HepG2 (cell line): Measurements from ENCODE around the gene FBXO24. TPM values are rescaled to one million over a fixed set of nuclear protein-coding genes. Genes with fewer than 3 reads are reported as not detected.

Source experiments
- CBX2 ChIP-seq, 2 experiments: fragments of 200-600 bp in 1 of 2; sonication (generic); formaldehyde crosslinking in 1 of 2; IDR thresholded peaks; 2 replicates each; pipeline versions ENCODE4 v1.7.0 to v1.8.1; 2018 to 2022; ENCODE audit warnings: low read depth in 2 of 2, low read length in 1 of 2, mild to moderate bottlenecking in 1 of 2, missing genetic modification reagents in 1 of 2
- CEBPB ChIP-seq: IDR thresholded peaks from 2 replicates; pipeline ENCODE4 v1.6.1; 2011; ENCODE audit warnings: low read depth, low read length, improper control_type of control experiment, borderline replicate concordance
- HNRNPUL1 ChIP-seq: fragments of 200-400 bp; formaldehyde crosslinking; IDR thresholded peaks from 2 replicates; pipeline ENCODE4 v1.6.1; 2017; ENCODE audit warnings: low read depth, mild to moderate bottlenecking, low read length, moderate library complexity
- IKZF4 ChIP-seq: sonication (generic); formaldehyde crosslinking; IDR thresholded peaks from 2 replicates; pipeline ENCODE4 v1.5.1; 2020; ENCODE audit warnings: borderline replicate concordance, mild to moderate bottlenecking, low read depth, missing genetic modification reagents; ENCODE audit errors: not compliant biosample characterization
- MED1 ChIP-seq: sonication (generic); formaldehyde crosslinking; IDR thresholded peaks from 2 replicates; pipeline ENCODE4 v1.4.0; 2020; ENCODE audit warnings: missing genetic modification reagents
- TEAD3 ChIP-seq: optimal IDR thresholded peaks from 2 replicates; pipeline ENCODE3; 2016; ENCODE audit warnings: borderline replicate concordance
- TFDP2 ChIP-seq: sonication (generic); formaldehyde crosslinking; IDR thresholded peaks from 2 replicates; pipeline ENCODE4 v1.4.0; 2020; ENCODE audit warnings: missing genetic modification reagents
- ZBTB1 ChIP-seq: sonication (generic); formaldehyde crosslinking; IDR thresholded peaks from 2 replicates; pipeline ENCODE4 v1.4.0; 2020; ENCODE audit warnings: missing genetic modification reagents, borderline replicate concordance
- ZBTB8A ChIP-seq: sonication (generic); formaldehyde crosslinking; IDR thresholded peaks from 2 replicates; pipeline ENCODE4 v1.4.0; 2020; ENCODE audit warnings: mild to moderate bottlenecking, low read depth, missing genetic modification reagents, borderline replicate concordance
- ZNF143 ChIP-seq: sonication (generic); formaldehyde crosslinking; IDR thresholded peaks from 2 replicates; pipeline ENCODE4 v1.4.0; 2020; ENCODE audit warnings: missing genetic modification reagents
- ZNF292 ChIP-seq: sonication (generic); formaldehyde crosslinking; IDR thresholded peaks from 2 replicates; pipeline ENCODE4 v1.8.1; 2022; ENCODE audit warnings: mild to moderate bottlenecking, low read depth, missing genetic modification reagents, borderline replicate concordance
- ZNF354B ChIP-seq: sonication (generic); formaldehyde crosslinking; IDR thresholded peaks from 2 replicates; pipeline ENCODE4 v1.8.0; 2022; ENCODE audit warnings: mild to moderate bottlenecking, missing genetic modification reagents
- ZNF383 ChIP-seq: sonication (generic); formaldehyde crosslinking; IDR thresholded peaks from 2 replicates; pipeline ENCODE4 v1.4.0; 2020; ENCODE audit warnings: missing genetic modification reagents, mild to moderate bottlenecking, borderline replicate concordance
- ZNF557 ChIP-seq: sonication (generic); formaldehyde crosslinking; IDR thresholded peaks from 2 replicates; pipeline ENCODE4 v1.4.0; 2020; ENCODE audit warnings: missing genetic modification reagents
- ZNF839 ChIP-seq: sonication (generic); formaldehyde crosslinking; IDR thresholded peaks from 2 replicates; pipeline ENCODE4 v1.4.0; 2020; ENCODE audit warnings: missing genetic modification reagents, mild to moderate bottlenecking, borderline replicate concordance
- ZSCAN12 ChIP-seq: sonication (generic); formaldehyde crosslinking; IDR thresholded peaks from 2 replicates; pipeline ENCODE4 v1.9.0; 2021; ENCODE audit warnings: mild to moderate bottlenecking, missing genetic modification reagents
- ZSCAN30 ChIP-seq: sonication (generic); formaldehyde crosslinking; IDR thresholded peaks from 2 replicates; pipeline ENCODE4 v1.5.0; 2020; ENCODE audit warnings: mild to moderate bottlenecking, missing genetic modification reagents
- polyA plus RNA-seq, 8 experiments: library from polyadenylated mRNA; depleted of rRNA in 3 of 8; stranded (reverse) in 7 of 8; unstranded in 1 of 8; fragments of >200 nt; fragmentation: Illumina TruSeq in 4 of 8; extraction: Trizol in 4 of 8; gene quantifications; 2 replicates each; pipeline versions ENCODE4 v1.2.1 to v1.2.3, GENCODE V29; 2011 to 2016; ENCODE audit warnings: low read depth in 4 of 8, missing spikeins in 1 of 8, mixed read lengths in 1 of 8; ENCODE audit not compliant: insufficient read depth in 1 of 8
- total RNA-seq, 5 experiments: library from RNA; depleted of rRNA; stranded (reverse); fragments of >200 nt; fragmentation: Illumina TruSeq; extraction: Trizol; gene quantifications; 2 replicates each; pipeline ENCODE4 v1.2.3, GENCODE V29; 2016; ENCODE audit warnings: low read depth in 1 of 5
- TF ChIP-seq, protein P1 (sequence below), 2 experiments: IDR thresholded peaks; 2 replicates each; pipeline ENCODE4 v1.6.1; 2011 to 2012; ENCODE audit warnings: low read length in 2 of 2, borderline replicate concordance in 1 of 2, low read depth in 1 of 2, mild to moderate bottlenecking in 1 of 2, moderate library complexity in 1 of 2
- TF ChIP-seq, protein P2 (sequence below): sonication (generic); formaldehyde crosslinking; IDR thresholded peaks from 2 replicates; pipeline ENCODE4 v1.9.0; 2021; ENCODE audit warnings: missing genetic modification reagents, mild to moderate bottlenecking, borderline replicate concordance
- TF ChIP-seq, protein P3 (sequence below): IDR thresholded peaks from 2 replicates; pipeline ENCODE4 v1.6.1; 2012; ENCODE audit warnings: inconsistent platforms
- TF ChIP-seq, protein P4 (sequence below): IDR thresholded peaks from 2 replicates; pipeline ENCODE4 v1.6.1; 2018; ENCODE audit warnings: missing genetic modification reagents

FBXO24 gene
- total and polyA plus RNA-seq, 2 of the 13 experiments (the other 11 are each of a cell fraction or from before 2014, with no cell fraction given), result 0.20 to 0.55 TPM

- TF ChIP-seq, protein P1, sequence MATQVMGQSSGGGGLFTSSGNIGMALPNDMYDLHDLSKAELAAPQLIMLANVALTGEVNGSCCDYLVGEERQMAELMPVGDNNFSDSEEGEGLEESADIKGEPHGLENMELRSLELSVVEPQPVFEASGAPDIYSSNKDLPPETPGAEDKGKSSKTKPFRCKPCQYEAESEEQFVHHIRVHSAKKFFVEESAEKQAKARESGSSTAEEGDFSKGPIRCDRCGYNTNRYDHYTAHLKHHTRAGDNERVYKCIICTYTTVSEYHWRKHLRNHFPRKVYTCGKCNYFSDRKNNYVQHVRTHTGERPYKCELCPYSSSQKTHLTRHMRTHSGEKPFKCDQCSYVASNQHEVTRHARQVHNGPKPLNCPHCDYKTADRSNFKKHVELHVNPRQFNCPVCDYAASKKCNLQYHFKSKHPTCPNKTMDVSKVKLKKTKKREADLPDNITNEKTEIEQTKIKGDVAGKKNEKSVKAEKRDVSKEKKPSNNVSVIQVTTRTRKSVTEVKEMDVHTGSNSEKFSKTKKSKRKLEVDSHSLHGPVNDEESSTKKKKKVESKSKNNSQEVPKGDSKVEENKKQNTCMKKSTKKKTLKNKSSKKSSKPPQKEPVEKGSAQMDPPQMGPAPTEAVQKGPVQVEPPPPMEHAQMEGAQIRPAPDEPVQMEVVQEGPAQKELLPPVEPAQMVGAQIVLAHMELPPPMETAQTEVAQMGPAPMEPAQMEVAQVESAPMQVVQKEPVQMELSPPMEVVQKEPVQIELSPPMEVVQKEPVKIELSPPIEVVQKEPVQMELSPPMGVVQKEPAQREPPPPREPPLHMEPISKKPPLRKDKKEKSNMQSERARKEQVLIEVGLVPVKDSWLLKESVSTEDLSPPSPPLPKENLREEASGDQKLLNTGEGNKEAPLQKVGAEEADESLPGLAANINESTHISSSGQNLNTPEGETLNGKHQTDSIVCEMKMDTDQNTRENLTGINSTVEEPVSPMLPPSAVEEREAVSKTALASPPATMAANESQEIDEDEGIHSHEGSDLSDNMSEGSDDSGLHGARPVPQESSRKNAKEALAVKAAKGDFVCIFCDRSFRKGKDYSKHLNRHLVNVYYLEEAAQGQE (IDR thresholded peaks at IDR 0.05; ENCODE audit: borderline replicate concordance in 1 of 2, low read depth in 1 of 2, low read length in 2 of 2), result peak in 1 of 2 experiments; percentile 55; a peak in 1 of 4 replicates
- no peak for TF ChIP-seq ZSCAN30
- peak; percentile 73 for TF ChIP-seq ZNF143 (CRISPR knock-in tag)
- TF ChIP-seq ZNF354B, result no peak
- TF ChIP-seq, protein P2, sequence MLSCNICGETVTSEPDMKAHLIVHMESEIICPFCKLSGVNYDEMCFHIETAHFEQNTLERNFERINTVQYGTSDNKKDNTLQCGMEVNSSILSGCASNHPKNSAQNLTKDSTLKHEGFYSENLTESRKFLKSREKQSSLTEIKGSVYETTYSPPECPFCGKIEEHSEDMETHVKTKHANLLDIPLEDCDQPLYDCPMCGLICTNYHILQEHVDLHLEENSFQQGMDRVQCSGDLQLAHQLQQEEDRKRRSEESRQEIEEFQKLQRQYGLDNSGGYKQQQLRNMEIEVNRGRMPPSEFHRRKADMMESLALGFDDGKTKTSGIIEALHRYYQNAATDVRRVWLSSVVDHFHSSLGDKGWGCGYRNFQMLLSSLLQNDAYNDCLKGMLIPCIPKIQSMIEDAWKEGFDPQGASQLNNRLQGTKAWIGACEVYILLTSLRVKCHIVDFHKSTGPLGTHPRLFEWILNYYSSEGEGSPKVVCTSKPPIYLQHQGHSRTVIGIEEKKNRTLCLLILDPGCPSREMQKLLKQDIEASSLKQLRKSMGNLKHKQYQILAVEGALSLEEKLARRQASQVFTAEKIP (CRISPR knock-in tag), result no peak
- TF ChIP-seq CEBPB, result no peak
- peak; percentile 96 for TF ChIP-seq MED1 (CRISPR knock-in tag)
- TF ChIP-seq, protein P3, sequence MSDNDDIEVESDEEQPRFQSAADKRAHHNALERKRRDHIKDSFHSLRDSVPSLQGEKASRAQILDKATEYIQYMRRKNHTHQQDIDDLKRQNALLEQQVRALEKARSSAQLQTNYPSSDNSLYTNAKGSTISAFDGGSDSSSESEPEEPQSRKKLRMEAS, result no peak
- no peak for TF ChIP-seq IKZF4 (CRISPR knock-in tag)
- no peak for TF ChIP-seq ZBTB1 (CRISPR knock-in tag)
- TF ChIP-seq ZBTB8A, result no peak
- no peak for TF ChIP-seq TFDP2 (CRISPR knock-in tag)
- TF ChIP-seq ZSCAN12 (CRISPR knock-in tag), result no peak
- TF ChIP-seq ZNF292 (CRISPR knock-in tag), result 0 out of 2 replicates have a peak, but pooled peaks have one; percentile 18
- no peak for TF ChIP-seq ZNF383 (CRISPR knock-in tag)
- TF ChIP-seq ZNF839, result no peak
- TF ChIP-seq TEAD3 (CRISPR knock-in tag), result peak; percentile 72
- TF ChIP-seq, protein P4, sequence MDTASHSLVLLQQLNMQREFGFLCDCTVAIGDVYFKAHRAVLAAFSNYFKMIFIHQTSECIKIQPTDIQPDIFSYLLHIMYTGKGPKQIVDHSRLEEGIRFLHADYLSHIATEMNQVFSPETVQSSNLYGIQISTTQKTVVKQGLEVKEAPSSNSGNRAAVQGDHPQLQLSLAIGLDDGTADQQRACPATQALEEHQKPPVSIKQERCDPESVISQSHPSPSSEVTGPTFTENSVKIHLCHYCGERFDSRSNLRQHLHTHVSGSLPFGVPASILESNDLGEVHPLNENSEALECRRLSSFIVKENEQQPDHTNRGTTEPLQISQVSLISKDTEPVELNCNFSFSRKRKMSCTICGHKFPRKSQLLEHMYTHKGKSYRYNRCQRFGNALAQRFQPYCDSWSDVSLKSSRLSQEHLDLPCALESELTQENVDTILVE (CRISPR knock-in tag), result no peak; the same call in 1 of the 2 replicates
- no peak for TF ChIP-seq HNRNPUL1
- TF ChIP-seq ZNF557 (CRISPR knock-in tag), result no peak
- TF ChIP-seq CBX2 (IDR thresholded peaks at IDR 0.05; ENCODE audit: low read depth, low read length), result no peak
- no peak for TF ChIP-seq CBX2 (CRISPR knock-in tag; IDR thresholded peaks at IDR 0.05; ENCODE audit: low read depth)
These were observed 39.8 kb upstream of the FBXO24 start (continued) for GRCh38 chr7:100546129-100546925.
